Activated CD8-positive, alpha-beta memory T cell treated with anti-CD3 and anti-CD28 coated beads, Interleukin-2, amount 50 U/mL, for 1 hour (primary cell): ENCODE results near the gene PPP1R14C.
"Not testable (repeated sequence)": the region's sequence is repeated elsewhere in the genome, so short reads cannot be mapped to it uniquely, and the experiment has no call there.

Experiments used
- DNase-seq: peaks from one replicate; pipeline ENCODE4 v3.0.0-alpha.2; 2020; ENCODE audit errors: extremely low read depth

The PPP1R14C gene

GRCh38 chr6:150142670-150143515, at the start of gene PPP1R14C:
Gene PPP1R14C, plus strand, starts transcription at chr6:150143044. Its CDS starts 149 bp downstream, at chr6:150143193.
- no peak for DNase-seq

GRCh38 chr6:150093397-150093796, 49.4 kb upstream of the PPP1R14C start:
- no peak for DNase-seq

GRCh38 chr6:150098155-150098554, 44.7 kb upstream of the PPP1R14C start:
- no peak for DNase-seq

GRCh38 chr6:150099546-150099945, 43.3 kb upstream of the PPP1R14C start:
- no peak for DNase-seq

GRCh38 chr6:150099953-150100352, 42.9 kb upstream of the PPP1R14C start:
- DNase-seq: no peak

GRCh38 chr6:150100745-150101144, 42.1 kb upstream of the PPP1R14C start:
- DNase-seq: no peak

- DNase-seq: no peak
Measured at GRCh38 chr6:150102750-150103270, 40.0 kb upstream of the PPP1R14C start.

GRCh38 chr6:150112233-150112632, 30.6 kb upstream of the PPP1R14C start:
- no peak for DNase-seq

- no peak for DNase-seq
Measured at GRCh38 chr6:150115769-150116168, 27.1 kb upstream of the PPP1R14C start.

- no peak for DNase-seq
Measured at GRCh38 chr6:150116200-150116800, 26.5 kb upstream of the PPP1R14C start.

- DNase-seq: no peak
Measured at GRCh38 chr6:150118203-150118602, 24.6 kb upstream of the PPP1R14C start.

GRCh38 chr6:150118627-150119026, 24.2 kb upstream of the PPP1R14C start:
- DNase-seq: no peak

- no peak for DNase-seq
Measured at GRCh38 chr6:150119173-150119572, 23.7 kb upstream of the PPP1R14C start.

GRCh38 chr6:150123645-150124044, 19.2 kb upstream of the PPP1R14C start:
- DNase-seq: no peak

- DNase-seq: no peak
Measured at GRCh38 chr6:150124235-150124634, 18.6 kb upstream of the PPP1R14C start.

- no peak for DNase-seq
Measured at GRCh38 chr6:150126641-150127291, 16.1 kb upstream of the PPP1R14C start.

- no peak for DNase-seq
Measured at GRCh38 chr6:150128425-150128824, 14.4 kb upstream of the PPP1R14C start.

- DNase-seq: no peak
Measured at GRCh38 chr6:150129616-150130505, 13.0 kb upstream of the PPP1R14C start.

GRCh38 chr6:150133686-150134085, 9.2 kb upstream of the PPP1R14C start:
- DNase-seq: no peak

GRCh38 chr6:150134280-150134920, 8.4 kb upstream of the PPP1R14C start:
- DNase-seq: no peak

GRCh38 chr6:150137711-150138110, 5.1 kb upstream of the PPP1R14C start:
- not testable (repeated sequence) for DNase-seq
